Activated B cell treated with CpG ODN at 0.5 μM for 24 hours (primary cell): ENCODE results near the gene HSD3B2. TPM values are rescaled to one million over a fixed set of nuclear protein-coding genes. Genes with fewer than 3 reads are reported as not detected.

Experiments
- ATAC-seq: fragments of 200-7000 bp; cut with Tn5 transposase; one replicate; pipeline ENCODE4 v1.10.0; 2021; ENCODE audit warnings: low read depth, mild to moderate bottlenecking, moderate library complexity
- CTCF ChIA-PET: fragments of 350-600 bp; sonication (Branson Sonifier 250); formaldehyde crosslinking; loops from one replicate; lab custom pipeline; 2021; ENCODE audit warnings: antibody characterized with exemption; lab: Charles Lee
- POLR2A ChIA-PET: fragments of 350-600 bp; sonication (Branson Sonifier 250); formaldehyde crosslinking; loops from one replicate; lab custom pipeline; 2021; ENCODE audit warnings: antibody characterized with exemption; lab: Charles Lee
- DNase-seq: peaks from one replicate; pipeline ENCODE4 v3.0.0; 2022
- H3K27ac Mint-ChIP-seq: one replicate; pipeline ENCODE4 v1.8.0; 2020; ENCODE audit warnings: mixed read lengths
- H3K27me3 Mint-ChIP-seq: one replicate; pipeline ENCODE4 v1.8.0; 2021; ENCODE audit warnings: mixed read lengths
- H3K36me3 Mint-ChIP-seq: one replicate; pipeline ENCODE4 v1.8.0; 2021; ENCODE audit warnings: low read depth, mixed read lengths
- H3K4me1 Mint-ChIP-seq: one replicate; pipeline ENCODE4 v1.8.0; 2021; ENCODE audit warnings: mixed read lengths
- H3K4me3 Mint-ChIP-seq: one replicate; pipeline ENCODE4 v1.8.0; 2020; ENCODE audit warnings: mild to moderate bottlenecking, mixed read lengths
- H3K9me3 Mint-ChIP-seq: one replicate; pipeline ENCODE4 v1.8.0; 2020; ENCODE audit warnings: mixed read lengths
- intact Hi-C: fragments of 100-400 bp; cut with micrococcal nuclease; formaldehyde crosslinking; loops from one replicate; pipeline ENCODE4 v1.15.1; 2024
- total RNA-seq: library from RNA; stranded (reverse); gene quantifications from 2 replicates; pipeline ENCODE4 v1.2.3, GENCODE V29; 2022
- TF ChIP-seq, protein P1 (sequence below): fragments of 200-600 bp; IDR thresholded peaks from one replicate; pipeline ENCODE4 v1.8.0; 2022; ENCODE audit warnings: antibody characterized with exemption, mild to moderate bottlenecking

Gene HSD3B2
- total RNA-seq, 1 donor from 2014 or later = not detected

DNA sequence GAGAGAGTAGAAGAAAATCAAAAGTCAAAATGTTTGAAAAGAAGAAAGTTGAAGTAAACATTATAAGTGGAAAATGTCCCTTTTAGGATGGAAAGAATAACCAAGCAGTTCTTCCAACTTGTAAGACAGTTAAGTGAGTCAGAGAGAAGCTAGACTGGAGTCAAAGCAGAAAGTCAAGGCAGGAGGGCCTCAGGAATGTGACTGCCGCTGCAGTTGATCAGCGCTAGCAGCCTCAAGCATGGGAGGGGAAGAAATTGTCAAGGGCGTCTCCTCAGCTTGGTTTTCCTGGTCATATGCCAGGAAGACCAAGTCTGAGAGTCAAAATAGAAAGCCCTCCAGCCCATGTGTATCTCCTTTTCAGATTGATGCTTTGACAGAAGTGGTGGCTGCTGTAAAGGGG is 23.2 kb upstream of the HSD3B2 start:
- H3K4me3 Mint-ChIP-seq = no peak overlapping the region
- intact Hi-C loops = no loop called here
- DNase-seq (no peak), ATAC-seq (no peak)
- ChIA-PET POLR2A (no interaction called here), CTCF (no interaction called here)
- peaks cover 10% of the 10 kb centered on the region for H3K27me3 Mint-ChIP-seq
- H3K9me3 Mint-ChIP-seq = no peaks in the 10 kb centered on the region
- H3K4me1 Mint-ChIP-seq = no peaks in the 10 kb centered on the region
- TF ChIP-seq, protein P1, sequence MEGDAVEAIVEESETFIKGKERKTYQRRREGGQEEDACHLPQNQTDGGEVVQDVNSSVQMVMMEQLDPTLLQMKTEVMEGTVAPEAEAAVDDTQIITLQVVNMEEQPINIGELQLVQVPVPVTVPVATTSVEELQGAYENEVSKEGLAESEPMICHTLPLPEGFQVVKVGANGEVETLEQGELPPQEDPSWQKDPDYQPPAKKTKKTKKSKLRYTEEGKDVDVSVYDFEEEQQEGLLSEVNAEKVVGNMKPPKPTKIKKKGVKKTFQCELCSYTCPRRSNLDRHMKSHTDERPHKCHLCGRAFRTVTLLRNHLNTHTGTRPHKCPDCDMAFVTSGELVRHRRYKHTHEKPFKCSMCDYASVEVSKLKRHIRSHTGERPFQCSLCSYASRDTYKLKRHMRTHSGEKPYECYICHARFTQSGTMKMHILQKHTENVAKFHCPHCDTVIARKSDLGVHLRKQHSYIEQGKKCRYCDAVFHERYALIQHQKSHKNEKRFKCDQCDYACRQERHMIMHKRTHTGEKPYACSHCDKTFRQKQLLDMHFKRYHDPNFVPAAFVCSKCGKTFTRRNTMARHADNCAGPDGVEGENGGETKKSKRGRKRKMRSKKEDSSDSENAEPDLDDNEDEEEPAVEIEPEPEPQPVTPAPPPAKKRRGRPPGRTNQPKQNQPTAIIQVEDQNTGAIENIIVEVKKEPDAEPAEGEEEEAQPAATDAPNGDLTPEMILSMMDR = no peak
- no peak overlapping the region for H3K27ac Mint-ChIP-seq
- H3K36me3 Mint-ChIP-seq = no peaks in the 10 kb centered on the region

DNA sequence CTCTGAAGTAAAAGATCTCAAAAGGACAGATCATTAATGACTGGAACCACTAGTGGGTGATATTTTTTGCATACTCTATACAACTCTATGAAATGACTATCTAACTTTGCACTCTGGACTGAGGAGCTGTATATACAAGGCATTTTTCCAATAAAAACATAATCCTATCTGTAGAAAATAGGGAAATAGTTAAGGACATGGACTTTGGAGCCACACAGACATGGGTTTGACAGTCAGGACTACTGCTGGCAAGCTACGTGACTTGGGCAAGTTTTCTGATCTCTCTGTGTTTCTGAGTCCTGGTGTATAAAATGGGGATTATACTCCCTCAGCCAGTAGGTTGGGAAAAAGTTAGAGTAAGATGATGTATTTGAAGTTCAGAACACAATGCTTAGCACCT is 20.9 kb upstream of the HSD3B2 start:
- DNase-seq (no peak), ATAC-seq (no peak)
- Mint-ChIP-seq H3K9me3 (no peaks in the 10 kb centered on the region), H3K4me3 (no peak overlapping the region), H3K27me3 (peaks cover 10% of the 10 kb centered on the region), H3K4me1 (no peaks in the 10 kb centered on the region), H3K36me3 (no peaks in the 10 kb centered on the region), H3K27ac (no peak overlapping the region)
- TF ChIP-seq, protein P1 = no peak
- POLR2A ChIA-PET = no interaction called here
- intact Hi-C loops = no loop called here
- CTCF ChIA-PET = no interaction called here

DNA sequence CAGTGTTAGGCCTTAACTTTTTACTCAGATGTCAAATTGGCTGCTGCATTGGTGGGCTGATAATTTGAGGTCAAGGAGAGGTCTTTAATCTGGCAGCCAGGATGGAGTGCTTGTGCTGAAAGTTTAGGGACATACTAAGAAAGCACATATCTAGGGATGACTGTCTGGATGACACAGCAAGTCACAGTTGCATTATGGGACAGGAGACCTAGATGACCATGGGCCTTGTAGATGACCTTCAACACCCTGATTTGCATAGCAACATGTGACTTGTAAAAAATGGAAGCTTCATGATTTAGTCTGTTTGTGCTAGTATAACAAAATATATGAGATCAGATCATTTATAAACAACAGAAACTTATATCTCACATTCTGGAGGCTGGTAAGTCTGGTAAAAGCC is 18.0 kb upstream of the HSD3B2 start:
- CTCF ChIA-PET = no interaction called here
- H3K36me3 Mint-ChIP-seq = no peaks in the 10 kb centered on the region
- peaks cover 7% of the 10 kb centered on the region for H3K27me3 Mint-ChIP-seq
- DNase-seq = no peak
- H3K9me3 Mint-ChIP-seq = no peaks in the 10 kb centered on the region
- POLR2A ChIA-PET = no interaction called here
- no peak overlapping the region for H3K27ac Mint-ChIP-seq
- TF ChIP-seq, protein P1 = no peak
- no peaks in the 10 kb centered on the region for H3K4me1 Mint-ChIP-seq
- intact Hi-C loops = no loop called here
- ATAC-seq = no peak
- H3K4me3 Mint-ChIP-seq = no peak overlapping the region

DNA sequence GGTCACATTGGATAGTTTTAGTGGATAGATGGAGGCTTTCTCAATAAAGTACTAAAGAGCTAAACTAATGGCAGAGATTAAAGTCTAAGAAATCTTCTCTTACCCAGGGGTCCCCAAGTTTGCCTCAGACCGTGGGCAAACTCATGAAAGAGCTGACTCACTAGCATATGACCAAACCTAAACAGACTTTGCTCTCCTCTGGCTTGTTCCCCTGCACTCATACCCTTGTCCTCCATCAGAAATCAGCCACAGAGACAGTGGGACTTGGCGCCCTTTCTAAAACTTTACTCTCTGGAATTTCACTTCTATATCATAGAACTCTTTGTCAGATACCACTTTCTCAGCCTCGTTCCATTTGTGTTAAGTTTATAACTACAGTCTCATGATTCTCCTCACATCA is 17.0 kb upstream of the HSD3B2 start:
- no peaks in the 10 kb centered on the region for H3K9me3 Mint-ChIP-seq
- H3K4me3 Mint-ChIP-seq = no peak overlapping the region
- CTCF ChIA-PET = no interaction called here
- DNase-seq (no peak), ATAC-seq (no peak)
- peaks cover 7% of the 10 kb centered on the region for H3K27me3 Mint-ChIP-seq
- POLR2A ChIA-PET = no interaction called here
- H3K36me3 Mint-ChIP-seq = no peaks in the 10 kb centered on the region
- intact Hi-C loops = no loop called here
- H3K27ac Mint-ChIP-seq = no peak overlapping the region
- H3K4me1 Mint-ChIP-seq = no peaks in the 10 kb centered on the region
- TF ChIP-seq, protein P1 = no peak

DNA sequence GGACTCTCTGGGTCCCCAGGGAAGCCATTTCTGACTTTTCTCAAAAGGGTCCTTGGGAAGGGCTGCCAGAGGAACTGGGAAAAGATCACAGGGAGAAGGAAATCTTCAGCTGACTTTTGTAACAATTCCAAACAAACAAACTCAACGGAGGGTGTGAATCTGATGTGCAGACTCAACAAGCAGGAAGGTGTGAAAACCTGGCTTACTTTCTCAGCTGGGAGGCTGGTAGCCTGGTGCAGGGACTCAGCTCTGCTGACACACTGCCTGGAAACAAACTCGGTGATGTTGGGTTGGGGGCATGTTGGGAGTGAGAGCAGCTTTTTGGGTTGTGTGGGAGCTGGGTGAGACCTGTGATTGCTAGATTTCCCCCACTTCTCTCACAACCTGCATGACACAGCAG is 10.2 kb upstream of the HSD3B2 start:
- intact Hi-C loops = no loop called here
- ChIA-PET POLR2A (no interaction called here), CTCF (no interaction called here)
- DNase-seq = no peak
- Mint-ChIP-seq H3K27ac (no peak overlapping the region), H3K9me3 (peaks cover 8% of the 10 kb centered on the region), H3K4me1 (no peaks in the 10 kb centered on the region), H3K36me3 (no peaks in the 10 kb centered on the region), H3K27me3 (peaks cover 10% of the 10 kb centered on the region), H3K4me3 (no peak overlapping the region)
- no peak for ATAC-seq
- TF ChIP-seq, protein P1 = no peak
